H1 (cell line): ENCODE measurements around the gene RBP5.

Experiments used
- EP300 ChIP-seq, 2 experiments: IDR thresholded peaks; 1 replicate in 1 of 2; 2 replicates in 1 of 2; pipeline ENCODE4 v1.6.1; 2011 to 2012; ENCODE audit warnings: low read depth in 2 of 2, low read length in 2 of 2, mild to moderate bottlenecking in 2 of 2, borderline replicate concordance in 1 of 2, inconsistent platforms in 1 of 2, moderate library complexity in 1 of 2
- EZH2 ChIP-seq: fragments of 200-600 bp; sonication (generic); IDR thresholded peaks from 2 replicates; pipeline ENCODE4 v1.7.1; 2012; ENCODE audit warnings: low read depth, mild to moderate bottlenecking, moderate library complexity, low read length, inconsistent platforms; ENCODE audit not compliant: severe bottlenecking
- JUND ChIP-seq: IDR thresholded peaks from 2 replicates; pipeline ENCODE4 v1.6.1; 2011; ENCODE audit warnings: mild to moderate bottlenecking, improper control_type of control experiment, low read length
- KDM1A ChIP-seq: fragments of 200-600, 300-600 bp; sonication (generic); IDR thresholded peaks from 2 replicates; pipeline ENCODE4 v1.7.1; 2016; ENCODE audit warnings: mild to moderate bottlenecking, low read length, borderline replicate concordance
- POLR2A ChIP-seq, 2 experiments: IDR thresholded peaks; 1 replicate in 1 of 2; 2 replicates in 1 of 2; pipeline ENCODE4 v1.6.1; 2011; ENCODE audit warnings: low read depth in 2 of 2, low read length in 2 of 2, mild to moderate bottlenecking in 2 of 2; ENCODE audit errors: control extremely low read depth in 1 of 2
- POLR2AphosphoS5 ChIP-seq: IDR thresholded peaks from 2 replicates; pipeline ENCODE4 v1.6.1; 2011; ENCODE audit warnings: low read depth, low read length
- TF ChIP-seq, protein P1 (sequence below), 3 experiments: IDR thresholded peaks; 1 replicate in 2 of 3; 2 replicates in 1 of 3; pipeline versions ENCODE4 v1.5.1 to v1.6.1; 2011; ENCODE audit warnings: low read length in 3 of 3, mild to moderate bottlenecking in 3 of 3, inconsistent platforms in 2 of 3, low read depth in 1 of 3, moderate library complexity in 1 of 3; ENCODE audit not compliant: insufficient read depth in 1 of 3; ENCODE audit errors: control extremely low read depth in 1 of 3

- TF ChIP-seq POLR2AphosphoS5 (no peak), EP300 (IDR thresholded peaks at IDR 0.05; ENCODE audit: borderline replicate concordance in 1 of 2, low read depth in 2 of 2, low read length in 2 of 2) (no peak), POLR2A (IDR thresholded peaks at IDR 0.05; ENCODE audit: control extremely low read depth in 1 of 2, low read depth in 2 of 2, low read length in 2 of 2) (no peak), EZH2 (no peak), KDM1A (no peak), JUND (no peak)
- TF ChIP-seq, protein P1, sequence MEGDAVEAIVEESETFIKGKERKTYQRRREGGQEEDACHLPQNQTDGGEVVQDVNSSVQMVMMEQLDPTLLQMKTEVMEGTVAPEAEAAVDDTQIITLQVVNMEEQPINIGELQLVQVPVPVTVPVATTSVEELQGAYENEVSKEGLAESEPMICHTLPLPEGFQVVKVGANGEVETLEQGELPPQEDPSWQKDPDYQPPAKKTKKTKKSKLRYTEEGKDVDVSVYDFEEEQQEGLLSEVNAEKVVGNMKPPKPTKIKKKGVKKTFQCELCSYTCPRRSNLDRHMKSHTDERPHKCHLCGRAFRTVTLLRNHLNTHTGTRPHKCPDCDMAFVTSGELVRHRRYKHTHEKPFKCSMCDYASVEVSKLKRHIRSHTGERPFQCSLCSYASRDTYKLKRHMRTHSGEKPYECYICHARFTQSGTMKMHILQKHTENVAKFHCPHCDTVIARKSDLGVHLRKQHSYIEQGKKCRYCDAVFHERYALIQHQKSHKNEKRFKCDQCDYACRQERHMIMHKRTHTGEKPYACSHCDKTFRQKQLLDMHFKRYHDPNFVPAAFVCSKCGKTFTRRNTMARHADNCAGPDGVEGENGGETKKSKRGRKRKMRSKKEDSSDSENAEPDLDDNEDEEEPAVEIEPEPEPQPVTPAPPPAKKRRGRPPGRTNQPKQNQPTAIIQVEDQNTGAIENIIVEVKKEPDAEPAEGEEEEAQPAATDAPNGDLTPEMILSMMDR (IDR thresholded peaks at IDR 0.05; ENCODE audit: control extremely low read depth in 1 of 3, insufficient read depth in 1 of 3, low read depth in 1 of 3, low read length in 3 of 3), result no peak
Measured at GRCh38 chr12:7155471-7156034, 26.9 kb upstream of the RBP5 start.
